H9 (cell line): ENCODE measurements around the gene KLC1. TPM values are rescaled to one million over a fixed set of nuclear protein-coding genes. Genes with fewer than 3 reads are reported as not detected.

Experiments
- DNase-seq: peaks from one replicate; pipeline ENCODE4 v3.0.0-alpha.2; 2017
- H2AFZ ChIP-seq: one replicate; pipeline ENCODE4 v1.6.1; 2013; ENCODE audit warnings: mild to moderate bottlenecking, low read length, control low read depth, moderate library complexity
- H2AK5ac ChIP-seq: 2 replicates; pipeline ENCODE4 v1.6.1; 2013; ENCODE audit warnings: low read length, control low read depth, mixed read lengths; ENCODE audit not compliant: insufficient read length
- H2BK120ac ChIP-seq: one replicate; pipeline ENCODE4 v1.6.1; 2013; ENCODE audit warnings: low read depth, mild to moderate bottlenecking, low read length, control low read depth, inconsistent platforms; ENCODE audit not compliant: poor library complexity, severe bottlenecking
- H2BK12ac ChIP-seq: 2 replicates; pipeline ENCODE4 v1.6.1; 2013; ENCODE audit warnings: low read length, control low read depth, mixed read lengths, low read depth; ENCODE audit not compliant: insufficient read length
- H2BK15ac ChIP-seq: 2 replicates; pipeline ENCODE4 v1.6.1; 2013; ENCODE audit warnings: low read depth, low read length, control low read depth
- H2BK20ac ChIP-seq: one replicate; pipeline ENCODE4 v1.6.1; 2013; ENCODE audit warnings: low read depth, mild to moderate bottlenecking, low read length, control low read depth, inconsistent platforms; ENCODE audit not compliant: poor library complexity, severe bottlenecking
- H2BK5ac ChIP-seq: 2 replicates; pipeline ENCODE4 v1.6.1; 2013; ENCODE audit warnings: low read length, control low read depth, mixed read lengths; ENCODE audit not compliant: insufficient read length
- H3K14ac ChIP-seq: 2 replicates; pipeline ENCODE4 v1.6.1; 2013; ENCODE audit warnings: low read length, control low read depth; ENCODE audit not compliant: insufficient read depth
- H3K18ac ChIP-seq: 2 replicates; pipeline ENCODE4 v1.6.1; 2013; ENCODE audit warnings: low read depth, mild to moderate bottlenecking, mixed read lengths, low read length, control low read depth; ENCODE audit not compliant: insufficient read length
- H3K23ac ChIP-seq: 2 replicates; pipeline ENCODE4 v1.6.1; 2013; ENCODE audit warnings: low read length, control low read depth, mixed read lengths, low read depth; ENCODE audit not compliant: insufficient read length
- H3K23me2 ChIP-seq: 2 replicates; pipeline ENCODE4 v1.6.1; 2013; ENCODE audit warnings: low read depth, mild to moderate bottlenecking, mixed read lengths, low read length, control low read depth; ENCODE audit not compliant: insufficient read length, poor library complexity, severe bottlenecking
- H3K27ac ChIP-seq: 2 replicates; pipeline ENCODE4 v1.5.1; 2013; ENCODE audit warnings: low read length, control low read depth, mixed read lengths, low read depth; ENCODE audit not compliant: insufficient read length
- H3K27me3 ChIP-seq: 2 replicates; pipeline ENCODE4 v1.6.1; 2013; ENCODE audit warnings: low read length, control low read depth, inconsistent platforms; ENCODE audit not compliant: insufficient read depth
- H3K4ac ChIP-seq: 2 replicates; pipeline ENCODE4 v1.6.1; 2013; ENCODE audit warnings: low read depth, mild to moderate bottlenecking, control low read depth, inconsistent platforms, low read length, moderate library complexity
- H3K4me1 ChIP-seq: 2 replicates; pipeline ENCODE4 v1.6.1; 2013; ENCODE audit warnings: low read length, control low read depth, inconsistent platforms; ENCODE audit not compliant: insufficient read depth
- H3K4me2 ChIP-seq: 2 replicates; pipeline ENCODE4 v1.6.1; 2013; ENCODE audit warnings: low read length, control low read depth, mixed read lengths; ENCODE audit not compliant: insufficient read length, insufficient read depth
- H3K56ac ChIP-seq: 2 replicates; pipeline ENCODE4 v1.6.1; 2013; ENCODE audit warnings: low read depth, mild to moderate bottlenecking, mixed read lengths, low read length, control low read depth; ENCODE audit not compliant: insufficient read length
- H3K79me1 ChIP-seq: 2 replicates; pipeline ENCODE4 v1.6.1; 2013; ENCODE audit warnings: low read depth, mild to moderate bottlenecking, moderate library complexity, low read length, control low read depth, inconsistent platforms; ENCODE audit not compliant: insufficient read depth, poor library complexity, severe bottlenecking
- H3K79me2 ChIP-seq: 2 replicates; pipeline ENCODE4 v1.6.1; 2013; ENCODE audit warnings: low read length, control low read depth, inconsistent platforms; ENCODE audit not compliant: insufficient read depth
- H3K9ac ChIP-seq: 2 replicates; pipeline ENCODE4 v1.6.1; 2013; ENCODE audit warnings: low read length, control low read depth, mixed read lengths; ENCODE audit not compliant: insufficient read length; ENCODE audit errors: extremely low read depth
- H3K9me3 ChIP-seq: one replicate; pipeline ENCODE4 v1.6.1; 2013; ENCODE audit warnings: low read depth, low read length, inconsistent platforms; ENCODE audit not compliant: control insufficient read depth
- H3T11ph ChIP-seq: one replicate; pipeline ENCODE4 v1.6.1; 2013; ENCODE audit warnings: mild to moderate bottlenecking, low read length, control low read depth, inconsistent platforms
- H4K20me1 ChIP-seq: one replicate; pipeline ENCODE4 v1.6.1; 2013; ENCODE audit not compliant: control insufficient read depth, insufficient read length, insufficient read depth
- H4K5ac ChIP-seq: 2 replicates; pipeline ENCODE4 v1.6.1; 2013; ENCODE audit warnings: low read depth, mild to moderate bottlenecking, mixed read lengths, low read length, control low read depth; ENCODE audit not compliant: insufficient read length
- H4K8ac ChIP-seq: replicated peaks from 2 replicates; pipeline ENCODE4 v1.6.1; 2013; ENCODE audit warnings: low read length, control low read depth, mixed read lengths, low read depth; ENCODE audit not compliant: insufficient read length
- H4K91ac ChIP-seq: 2 replicates; pipeline ENCODE4 v1.6.1; 2013; ENCODE audit warnings: low read depth, mild to moderate bottlenecking, moderate library complexity, mixed read lengths, low read length, control low read depth; ENCODE audit not compliant: insufficient read length
- H3K27ac Mint-ChIP-seq, 3 experiments: 2 replicates in 2 of 3; 3 replicates in 1 of 3; pipeline ENCODE4 v1.8.0; 2020 to 2021; ENCODE audit warnings: mixed read lengths in 3 of 3, mild to moderate bottlenecking in 1 of 3, moderate library complexity in 1 of 3
- H3K27me3 Mint-ChIP-seq: 2 replicates; pipeline ENCODE4 v1.8.0; 2021; ENCODE audit warnings: low read depth, mild to moderate bottlenecking, moderate library complexity, mixed read lengths
- H3K36me3 Mint-ChIP-seq, 3 experiments: 2 replicates in 2 of 3; 3 replicates in 1 of 3; pipeline ENCODE4 v1.8.0; 2020 to 2021; ENCODE audit warnings: low read depth in 3 of 3, mixed read lengths in 3 of 3; ENCODE audit not compliant: insufficient read depth in 1 of 3
- H3K4me1 Mint-ChIP-seq, 2 experiments: 2 replicates each; pipeline ENCODE4 v1.8.0; 2020; ENCODE audit warnings: mixed read lengths in 2 of 2
- H3K4me3 Mint-ChIP-seq, 2 experiments: 2 replicates in 1 of 2; 3 replicates in 1 of 2; pipeline ENCODE4 v1.8.0; 2020 to 2021; ENCODE audit warnings: mild to moderate bottlenecking in 2 of 2, mixed read lengths in 2 of 2, moderate library complexity in 1 of 2
- H3K9me3 Mint-ChIP-seq, 2 experiments: 2 replicates in 1 of 2; 3 replicates in 1 of 2; pipeline ENCODE4 v1.8.0; 2020; ENCODE audit warnings: mild to moderate bottlenecking in 2 of 2, mixed read lengths in 2 of 2, moderate library complexity in 1 of 2
- WGBS: extraction: QIAGEN DNeasy Blood & Tissue Kit; methylation state at CpG from one replicate; pipeline ENCODE4 v1.1.7; 2013; ENCODE audit warnings: missing lambda C conversion rate, low lambda C conversion rate, mixed read lengths; ENCODE audit not compliant: insufficient read length; ENCODE audit errors: extremely low coverage; 5-methylcytosine and 5-hydroxymethylcytosine counted together
- total RNA-seq: library from RNA; stranded (reverse); gene quantifications from 2 replicates; pipeline ENCODE4 v1.2.1, GENCODE V29; 2021
- TF ChIP-seq, protein P1 (sequence below): fragments of 200-600 bp; sonication (generic); conservative IDR thresholded peaks from 3 replicates; pipeline ENCODE4 v1.8.0; 2021; ENCODE audit warnings: antibody characterized with exemption, mild to moderate bottlenecking

KLC1 gene
- total RNA-seq, 1 experiment from 2014 or later = 143 TPM

DNA sequence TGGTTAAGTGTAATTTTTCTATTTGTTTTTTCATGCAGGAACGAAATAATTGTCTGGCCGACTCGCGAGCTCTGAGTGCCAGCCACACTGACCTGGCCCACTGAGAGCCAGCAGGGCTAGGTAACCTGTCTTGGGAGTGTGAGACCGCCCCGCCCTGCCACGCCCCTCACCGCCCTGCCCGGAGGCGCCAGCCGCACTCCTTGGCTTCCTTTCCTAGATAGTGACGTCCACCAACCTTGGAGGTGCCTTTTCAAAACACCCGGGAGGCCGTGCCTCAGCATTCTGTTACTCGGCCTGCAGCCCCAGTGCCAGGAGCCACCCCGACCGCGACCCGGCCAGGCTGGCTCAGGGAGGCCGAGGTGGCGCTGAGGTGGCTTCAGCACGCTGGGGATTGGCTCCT is 64.5 kb downstream of the KLC1 start:
- no peak overlapping the region for H4K8ac ChIP-seq
- H4K20me1 ChIP-seq = peaks cover 3% of the 10 kb centered on the region
- H3K36me3 Mint-ChIP-seq = peaks cover 0 to 51% (median 19%) of the 10 kb centered on the region in 3 experiments; a peak in 6 of 7 replicates

More for the DNA sequence above, 64.5 kb downstream of the KLC1 start:
- Mint-ChIP-seq H3K9me3 (no peaks in the 10 kb centered on the region), H3K27me3 (no peaks in the 10 kb centered on the region; the same call in 1 of the 2 replicates), H3K27ac (no peak overlapping the region), H3K4me1 (peaks cover 10 to 13% of the 10 kb centered on the region in 2 experiments), H3K4me3 (no peak overlapping the region)
- Histone ChIP-seq H2BK20ac (no peak overlapping the region), H3K4ac (no peak overlapping the region), H3K27me3 (no peaks in the 10 kb centered on the region), H3K4me2 (no peak overlapping the region), H3K23me2 (no peaks in the 10 kb centered on the region), H3K9me3 (no peaks in the 10 kb centered on the region), H3K27ac (no peak overlapping the region), H3K79me1 (no peaks in the 10 kb centered on the region), H2BK15ac (no peak overlapping the region), H4K5ac (no peak overlapping the region), H3K56ac (no peak overlapping the region), H3K18ac (no peak overlapping the region), H2AFZ (no peak overlapping the region), H2BK12ac (no peak overlapping the region), H2BK120ac (no peak overlapping the region), H3K9ac (no peak overlapping the region), H2BK5ac (no peak overlapping the region), H3K23ac (no peak overlapping the region), H2AK5ac (no peak overlapping the region), H4K91ac (no peak overlapping the region), H3K14ac (no peak overlapping the region), H3K79me2 (0 out of 2 replicates have a peak, but pooled peaks cover 2% of the 10 kb centered on the region), H3K4me1 (no peaks in the 10 kb centered on the region), H3T11ph (no peak overlapping the region)
- no CpG with 5 or more reads among the region's 22 CpGs for WGBS
- no peak for DNase-seq
- TF ChIP-seq, protein P1, sequence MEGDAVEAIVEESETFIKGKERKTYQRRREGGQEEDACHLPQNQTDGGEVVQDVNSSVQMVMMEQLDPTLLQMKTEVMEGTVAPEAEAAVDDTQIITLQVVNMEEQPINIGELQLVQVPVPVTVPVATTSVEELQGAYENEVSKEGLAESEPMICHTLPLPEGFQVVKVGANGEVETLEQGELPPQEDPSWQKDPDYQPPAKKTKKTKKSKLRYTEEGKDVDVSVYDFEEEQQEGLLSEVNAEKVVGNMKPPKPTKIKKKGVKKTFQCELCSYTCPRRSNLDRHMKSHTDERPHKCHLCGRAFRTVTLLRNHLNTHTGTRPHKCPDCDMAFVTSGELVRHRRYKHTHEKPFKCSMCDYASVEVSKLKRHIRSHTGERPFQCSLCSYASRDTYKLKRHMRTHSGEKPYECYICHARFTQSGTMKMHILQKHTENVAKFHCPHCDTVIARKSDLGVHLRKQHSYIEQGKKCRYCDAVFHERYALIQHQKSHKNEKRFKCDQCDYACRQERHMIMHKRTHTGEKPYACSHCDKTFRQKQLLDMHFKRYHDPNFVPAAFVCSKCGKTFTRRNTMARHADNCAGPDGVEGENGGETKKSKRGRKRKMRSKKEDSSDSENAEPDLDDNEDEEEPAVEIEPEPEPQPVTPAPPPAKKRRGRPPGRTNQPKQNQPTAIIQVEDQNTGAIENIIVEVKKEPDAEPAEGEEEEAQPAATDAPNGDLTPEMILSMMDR = no peak
